ENCODE measurements around the gene MYO5C. TPM values are rescaled to one million over a fixed set of nuclear protein-coding genes. Genes with fewer than 3 reads are reported as not detected.

The MYO5C gene
- total RNA-seq, 6 donors from 2014 or later, result 59.9 to 128 (median 84.5) TPM

GRCh38 chr15:52146776-52147175, 148.8 kb downstream of the MYO5C start:
- Histone ChIP-seq H3K4me1 (no peaks in the 10 kb centered on the region), H3K27me3 (no peaks in the 10 kb centered on the region), H3K27ac (no peak overlapping the region), H3K36me3 (peaks cover 0 to 24% (median 3%) of the 10 kb centered on the region in 4 donors), H3K4me3 (no peak overlapping the region), H3K9me3 (no peaks in the 10 kb centered on the region)
- TF ChIP-seq POLR2A (IDR thresholded peaks at IDR 0.05), result no peak
- no peak for TF ChIP-seq CTCF (IDR thresholded peaks at IDR 0.05)
- TF ChIP-seq EP300 (IDR thresholded peaks at IDR 0.05), result no peak
- no peak for TF ChIP-seq POLR2AphosphoS5 (IDR thresholded peaks at IDR 0.05)
- no peak for DNase-seq
- 83 to 92% methylated on average over 3 of the region's 3 CpGs for WGBS, 2 donors
- ATAC-seq (ENCODE audit: low FRiP score in 2 of 2), result no peak

GRCh38 chr15:52146261-52146660, 149.3 kb downstream of the MYO5C start:
- H3K27ac ChIP-seq, result no peak overlapping the region
- 98% methylated on average over 2 of the region's 2 CpGs for WGBS, 2 donors
- H3K4me3 ChIP-seq, result no peak overlapping the region
- no peak for TF ChIP-seq POLR2AphosphoS5 (IDR thresholded peaks at IDR 0.05)
- no peak for TF ChIP-seq CTCF (IDR thresholded peaks at IDR 0.05)
- no peak for TF ChIP-seq EP300 (IDR thresholded peaks at IDR 0.05)
- TF ChIP-seq POLR2A (IDR thresholded peaks at IDR 0.05), result no peak
- H3K9me3 ChIP-seq, result no peaks in the 10 kb centered on the region
- peaks cover 0 to 22% (median 3%) of the 10 kb centered on the region in 4 donors for H3K36me3 ChIP-seq
- H3K4me1 ChIP-seq, result no peaks in the 10 kb centered on the region
- no peak for ATAC-seq (ENCODE audit: low FRiP score in 2 of 2)
- DNase-seq, result no peak
- no peaks in the 10 kb centered on the region for H3K27me3 ChIP-seq

GRCh38 chr15:52144656-52145178, 150.9 kb downstream of the MYO5C start:
- WGBS, 2 donors, result 88 to 89% methylated on average over 7 of the region's 7 CpGs
- peak in 1 of 2 donors; percentile 48 for ATAC-seq (ENCODE audit: low FRiP score in 2 of 2)

GRCh38 chr15:52143873-52144272, 151.7 kb downstream of the MYO5C start:
- no peak for TF ChIP-seq CTCF (IDR thresholded peaks at IDR 0.05)
- TF ChIP-seq POLR2AphosphoS5 (IDR thresholded peaks at IDR 0.05), result no peak
- TF ChIP-seq EP300 (IDR thresholded peaks at IDR 0.05), result no peak
- TF ChIP-seq POLR2A (IDR thresholded peaks at IDR 0.05), result no peak
- 78 to 82% methylated on average over 11 of the region's 11 CpGs for WGBS, 2 donors
- ATAC-seq (ENCODE audit: low FRiP score in 2 of 2), result no peak

More at GRCh38 chr15:52144656-52145178, 150.9 kb downstream of the MYO5C start:
- H3K27ac ChIP-seq, result no peak overlapping the region
- H3K9me3 ChIP-seq, result no peaks in the 10 kb centered on the region
- TF ChIP-seq POLR2A (IDR thresholded peaks at IDR 0.05) (no peak), POLR2AphosphoS5 (IDR thresholded peaks at IDR 0.05) (no peak), CTCF (IDR thresholded peaks at IDR 0.05) (no peak), EP300 (IDR thresholded peaks at IDR 0.05) (no peak)
- no peak for DNase-seq
- peaks cover 0 to 15% (median 3%) of the 10 kb centered on the region in 4 donors for H3K36me3 ChIP-seq
- no peaks in the 10 kb centered on the region for H3K27me3 ChIP-seq
- no peak overlapping the region for H3K4me3 ChIP-seq
- H3K4me1 ChIP-seq, result no peaks in the 10 kb centered on the region

More at GRCh38 chr15:52143873-52144272, 151.7 kb downstream of the MYO5C start:
- Histone ChIP-seq H3K27me3 (no peaks in the 10 kb centered on the region), H3K27ac (no peak overlapping the region), H3K4me3 (no peak overlapping the region), H3K36me3 (peaks cover 0 to 6% (median 0%) of the 10 kb centered on the region in 4 donors), H3K9me3 (no peaks in the 10 kb centered on the region), H3K4me1 (no peaks in the 10 kb centered on the region)
- no peak for DNase-seq

Small RNA genes lying within 50 kb of the gene (small RNA-seq; reads per million reads assigned to genes)
- 2.0 to 7.7 (median 2.6) reads per million in 4 donors for gene MIR1266
- 0 reads per million in 4 donors for gene RF00019

Other genes with a start within 250 kb of the MYO5C start
- gene BCL2L10, start 183.0 kb downstream of the MYO5C start, total RNA-seq, result under 1 TPM in 1 of 6 donors, not detected in 5; 0.46 TPM
- gene GNB5, start 104.4 kb downstream of the MYO5C start, total RNA-seq, result 10 to 100 TPM; 14.7 to 56.8 (median 31.0) TPM
- 10 to 100 TPM; 24.8 to 76.5 (median 35.5) TPM for gene MYO5A, start 233.1 kb upstream of the MYO5C start, total RNA-seq

Data from upper lobe of left lung (tissue), 6 donors.